GM23338 (cell line): ENCODE measurements around the gene EPX. TPM values are rescaled to one million over a fixed set of nuclear protein-coding genes. Genes with fewer than 3 reads are reported as not detected.

Experiments used
- ATAC-seq: fragments of 200-7000 bp; cut with Tn5 transposase; 3 replicates; pipeline ENCODE4 v1.9.1; 2020
- DNase-seq: peaks from one replicate; pipeline ENCODE4 v3.0.0-alpha.2; 2015; ENCODE audit warnings: low spot score
- H2AFZ ChIP-seq: fragments of 200-600 bp; sonication (generic); 2 replicates; pipeline ENCODE4 v1.8.0; 2016; ENCODE audit warnings: antibody characterized with exemption, mild to moderate bottlenecking, moderate library complexity
- H3F3A ChIP-seq: fragments of 200-600 bp; sonication (generic); replicated peaks from 2 replicates; pipeline ENCODE4 v1.8.0; 2017; ENCODE audit warnings: antibody characterized with exemption, mixed run types, low read depth
- H3K27ac ChIP-seq: fragments of 200-600 bp; sonication (generic); 2 replicates; pipeline ENCODE4 v1.6.1; 2016; ENCODE audit warnings: low read depth
- H3K27me3 ChIP-seq: fragments of 200-600 bp; sonication (generic); 2 replicates; pipeline ENCODE4 v1.8.0; 2016; ENCODE audit warnings: mild to moderate bottlenecking, mixed run types, moderate library complexity; ENCODE audit not compliant: insufficient read depth
- H3K36me3 ChIP-seq: fragments of 200-600 bp; sonication (generic); 2 replicates; pipeline ENCODE4 v1.8.0; 2016; ENCODE audit warnings: mild to moderate bottlenecking; ENCODE audit not compliant: insufficient read depth
- H3K4me1 ChIP-seq: fragments of 200-600 bp; sonication (generic); 2 replicates; pipeline ENCODE4 v1.8.0; 2016; ENCODE audit warnings: mild to moderate bottlenecking, moderate library complexity; ENCODE audit not compliant: insufficient read depth
- H3K4me2 ChIP-seq: fragments of 200-600 bp; sonication (generic); 2 replicates; pipeline ENCODE4 v1.7.1; 2017; ENCODE audit warnings: mixed run types
- H3K4me3 ChIP-seq: fragments of 200-600 bp; sonication (generic); 2 replicates; pipeline ENCODE4 v1.6.1; 2016; ENCODE audit warnings: mixed run types
- H3K79me2 ChIP-seq: fragments of 200-600 bp; sonication (generic); replicated peaks from 2 replicates; pipeline ENCODE4 v1.8.0; 2017; ENCODE audit warnings: mild to moderate bottlenecking; ENCODE audit not compliant: insufficient read depth
- H3K9me2 ChIP-seq: fragments of 200-600 bp; sonication (generic); 2 replicates; pipeline ENCODE4 v1.8.0; 2017; ENCODE audit not compliant: insufficient read depth
- H4K20me1 ChIP-seq: fragments of 200-600 bp; sonication (generic); replicated peaks from 2 replicates; pipeline ENCODE4 v1.8.0; 2017; ENCODE audit warnings: mild to moderate bottlenecking; ENCODE audit not compliant: insufficient read depth
- H3K27ac Mint-ChIP-seq: 2 replicates; pipeline ENCODE4 v1.8.0; 2020; ENCODE audit warnings: inconsistent platforms, mild to moderate bottlenecking, moderate library complexity, mixed read lengths
- H3K27me3 Mint-ChIP-seq: 3 replicates; pipeline ENCODE4 v1.8.0; 2022; ENCODE audit warnings: low read depth, mild to moderate bottlenecking, moderate library complexity, mixed read lengths, inconsistent platforms; ENCODE audit not compliant: insufficient read depth, poor library complexity
- H3K36me3 Mint-ChIP-seq: 3 replicates; pipeline ENCODE4 v1.8.0; 2021; ENCODE audit warnings: low read depth, mild to moderate bottlenecking, inconsistent platforms, moderate library complexity, mixed read lengths
- H3K4me1 Mint-ChIP-seq: 3 replicates; pipeline ENCODE4 v1.8.0; 2020; ENCODE audit warnings: mild to moderate bottlenecking, inconsistent platforms, mixed read lengths
- H3K4me3 Mint-ChIP-seq: 3 replicates; pipeline ENCODE4 v1.8.0; 2021; ENCODE audit warnings: moderate library complexity, mild to moderate bottlenecking, inconsistent platforms, mixed read lengths
- H3K9me3 Mint-ChIP-seq: 3 replicates; pipeline ENCODE4 v1.8.0; 2020; ENCODE audit warnings: moderate library complexity, mild to moderate bottlenecking, inconsistent platforms, mixed read lengths
- CTCF ChIP-seq, 2 experiments: fragments of 200-600 bp in 1 of 2; sonication (generic) in 1 of 2; conservative IDR thresholded peaks; 2 replicates each; pipeline versions ENCODE4 v1.5.1 to v1.6.1; 2016 to 2017; ENCODE audit warnings: antibody characterized with exemption in 2 of 2, low read depth in 2 of 2, mild to moderate bottlenecking in 2 of 2, moderate library complexity in 1 of 2
- ETS1 ChIP-seq: IDR thresholded peaks from 2 replicates; pipeline ENCODE4 v1.6.1; 2016; ENCODE audit warnings: antibody characterized with exemption
- NANOG ChIP-seq: IDR thresholded peaks from 2 replicates; pipeline ENCODE4 v1.6.1; 2016; ENCODE audit warnings: antibody characterized with exemption, borderline replicate concordance
- ZNF462 ChIP-seq: fragments of 250-450 bp; sonication (Bioruptor Pico); IDR thresholded peaks from 2 replicates; pipeline ENCODE4 v1.5.0; 2020; ENCODE audit warnings: mild to moderate bottlenecking, moderate library complexity
- polyA plus RNA-seq: library from polyadenylated mRNA; unstranded; fragments of >200 nt; fragmentation: Nextera tagmentation; extraction: Ambion mirVana; gene quantifications from 2 replicates; pipeline ENCODE4 v1.2.1, GENCODE V29; 2016
- total RNA-seq: library from RNA; depleted of rRNA; stranded (reverse); fragments of >200 nt; shearing (Covaris generic); gene quantifications from 2 replicates; pipeline ENCODE4 v1.2.3, GENCODE V29; 2014

The EPX gene
- total and polyA plus RNA-seq, 2 experiments from 2014 or later = 0.10 TPM; not detected in 1

GRCh38 chr17:58239987-58240386 is 47.5 kb downstream of the EPX start:
- no peak overlapping the region for H3K4me3 Mint-ChIP-seq
- TF ChIP-seq ZNF462 = no peak
- no peak for TF ChIP-seq ETS1

GRCh38 chr17:58242171-58242784 is 49.8 kb downstream of the EPX start:
- peak; percentile 91 for ATAC-seq
- TF ChIP-seq NANOG (no peak), CTCF (conservative IDR thresholded peaks at IDR 0.05; ENCODE audit: low read depth in 2 of 2) (0 out of 4 replicates have a peak, but pooled peaks of 1 of the 2 experiments have one; percentile 27)
- Mint-ChIP-seq H3K4me3 (no peak overlapping the region), H3K4me1 (peaks cover 16% of the 10 kb centered on the region), H3K27ac (no peak overlapping the region), H3K27me3 (peaks cover 20% of the 10 kb centered on the region), H3K9me3 (no peaks in the 10 kb centered on the region), H3K36me3 (no peaks in the 10 kb centered on the region; the same call in 2 of the 3 replicates)
- Histone ChIP-seq H3K4me3 (no peak overlapping the region), H3K79me2 (no peaks in the 10 kb centered on the region), H4K20me1 (no peaks in the 10 kb centered on the region), H3K4me2 (no peak overlapping the region), H3K9me2 (no peaks in the 10 kb centered on the region), H3K36me3 (no peaks in the 10 kb centered on the region), H3K27ac (no peak overlapping the region), H3K4me1 (no peaks in the 10 kb centered on the region), H3F3A (no peaks in the 10 kb centered on the region), H2AFZ (0 out of 2 replicates have a peak overlapping the region, but pooled peaks have one; percentile 43), H3K27me3 (peaks cover 11% of the 10 kb centered on the region; the same call in 1 of the 2 replicates)
- peak; percentile 48 for DNase-seq

More at GRCh38 chr17:58239987-58240386, 47.5 kb downstream of the EPX start:
- H3K4me1 ChIP-seq = no peaks in the 10 kb centered on the region
- DNase-seq (no peak), ATAC-seq (no peak)
- no peak overlapping the region for H2AFZ ChIP-seq
- Mint-ChIP-seq H3K27me3 (peaks cover 11% of the 10 kb centered on the region), H3K27ac (no peak overlapping the region), H3K9me3 (no peaks in the 10 kb centered on the region), H3K4me1 (peaks cover 6% of the 10 kb centered on the region; the same call in 2 of the 3 replicates), H3K36me3 (no peaks in the 10 kb centered on the region; the same call in 2 of the 3 replicates)
- no peaks in the 10 kb centered on the region for H3K79me2 ChIP-seq
- H3K4me2 ChIP-seq = no peak overlapping the region
- no peaks in the 10 kb centered on the region for H3K9me2 ChIP-seq
- H3K36me3 ChIP-seq = no peaks in the 10 kb centered on the region
- no peak overlapping the region for H3K27ac ChIP-seq
- no peak overlapping the region for H3K4me3 ChIP-seq
- no peaks in the 10 kb centered on the region for H4K20me1 ChIP-seq
- peaks cover 3% of the 10 kb centered on the region; the same call in 1 of the 2 replicates for H3K27me3 ChIP-seq
- no peaks in the 10 kb centered on the region for H3F3A ChIP-seq
